Measurements from ENCODE around the gene OR4D2. TPM values are rescaled to one million over a fixed set of nuclear protein-coding genes. Genes with fewer than 3 reads are reported as not detected.

OR4D2 gene
- total and polyA plus RNA-seq, 7 donors: not detected

DNA sequence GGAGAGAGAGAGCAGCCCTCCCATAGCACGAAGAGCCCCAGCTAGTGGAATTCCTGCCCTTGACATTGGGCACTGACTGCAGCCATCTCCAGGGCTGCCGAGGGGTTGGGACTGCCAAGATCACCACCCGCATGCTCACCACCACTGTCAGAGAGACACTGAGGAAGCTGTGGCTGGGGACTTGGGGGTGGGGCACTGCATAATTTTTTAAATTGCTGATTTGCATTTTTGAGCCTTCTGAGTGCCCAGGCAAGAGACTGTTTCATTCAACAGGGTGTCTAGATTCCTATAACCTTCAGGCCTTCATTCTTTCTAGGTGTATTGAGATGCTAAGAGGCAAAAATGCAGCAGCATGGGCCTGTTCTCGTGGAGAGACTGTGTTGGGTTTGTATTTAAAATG is 16.7 kb downstream of the OR4D2 start:
- no peak for DNase-seq
- no peaks in the 10 kb centered on the region for H3K4me1 ChIP-seq
- H3K36me3 ChIP-seq: no peaks in the 10 kb centered on the region
- H3K9me3 ChIP-seq: no peaks in the 10 kb centered on the region
- H3K27me3 ChIP-seq: peaks cover 0 to 9% (median 0%) of the 10 kb centered on the region in 3 donors
- TF ChIP-seq, protein P1, sequence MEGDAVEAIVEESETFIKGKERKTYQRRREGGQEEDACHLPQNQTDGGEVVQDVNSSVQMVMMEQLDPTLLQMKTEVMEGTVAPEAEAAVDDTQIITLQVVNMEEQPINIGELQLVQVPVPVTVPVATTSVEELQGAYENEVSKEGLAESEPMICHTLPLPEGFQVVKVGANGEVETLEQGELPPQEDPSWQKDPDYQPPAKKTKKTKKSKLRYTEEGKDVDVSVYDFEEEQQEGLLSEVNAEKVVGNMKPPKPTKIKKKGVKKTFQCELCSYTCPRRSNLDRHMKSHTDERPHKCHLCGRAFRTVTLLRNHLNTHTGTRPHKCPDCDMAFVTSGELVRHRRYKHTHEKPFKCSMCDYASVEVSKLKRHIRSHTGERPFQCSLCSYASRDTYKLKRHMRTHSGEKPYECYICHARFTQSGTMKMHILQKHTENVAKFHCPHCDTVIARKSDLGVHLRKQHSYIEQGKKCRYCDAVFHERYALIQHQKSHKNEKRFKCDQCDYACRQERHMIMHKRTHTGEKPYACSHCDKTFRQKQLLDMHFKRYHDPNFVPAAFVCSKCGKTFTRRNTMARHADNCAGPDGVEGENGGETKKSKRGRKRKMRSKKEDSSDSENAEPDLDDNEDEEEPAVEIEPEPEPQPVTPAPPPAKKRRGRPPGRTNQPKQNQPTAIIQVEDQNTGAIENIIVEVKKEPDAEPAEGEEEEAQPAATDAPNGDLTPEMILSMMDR (IDR thresholded peaks at IDR 0.05): no peak
- TF ChIP-seq POLR2A (IDR thresholded peaks at IDR 0.05) (no peak), POLR2AphosphoS5 (IDR thresholded peaks at IDR 0.05) (no peak)
- intact Hi-C loops (cut with DNase I): no loop called here
- H3K4me3 ChIP-seq: no peak overlapping the region
- 80 to 81% methylated on average over 4 of the region's 4 CpGs for WGBS, 2 donors
- H3K27ac ChIP-seq: no peak overlapping the region

DNA sequence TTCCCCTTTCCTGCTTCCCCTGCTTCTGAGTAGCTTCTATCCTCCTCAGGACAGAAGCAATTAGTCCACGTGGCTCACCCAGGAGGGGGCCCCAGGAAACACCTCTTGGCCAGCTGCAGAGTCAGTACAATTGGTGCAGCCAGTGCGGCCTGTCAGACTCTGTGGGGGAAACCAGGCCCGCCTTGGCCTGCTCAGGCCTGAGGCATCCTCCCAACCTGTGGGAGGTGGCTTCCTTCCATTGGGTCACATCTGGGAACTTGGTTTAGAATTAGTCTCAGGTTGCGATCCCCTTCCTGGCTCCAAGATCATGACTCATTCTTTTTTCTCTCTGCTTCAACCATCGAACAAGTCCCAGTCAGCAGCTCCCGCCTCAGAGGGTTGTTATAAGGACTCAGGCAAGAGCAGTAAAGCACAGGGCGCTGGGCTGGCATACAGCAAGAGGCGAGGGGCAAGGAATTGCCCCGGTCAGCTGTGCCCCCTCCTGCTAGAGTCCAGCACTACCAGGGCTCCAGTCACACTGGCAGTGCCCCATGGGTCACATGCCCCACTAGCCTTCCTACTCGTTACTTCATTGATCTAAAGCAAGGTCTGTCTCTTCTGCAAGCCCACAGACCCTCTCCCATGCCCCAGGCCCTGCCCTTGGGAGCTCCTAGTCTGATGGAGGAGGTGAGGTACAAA is 17.7 kb downstream of the OR4D2 start:
- H3K4me3 ChIP-seq: no peak overlapping the region
- no peaks in the 10 kb centered on the region for H3K36me3 ChIP-seq
- intact Hi-C loops (cut with DNase I): no loop called here
- H3K9me3 ChIP-seq: no peaks in the 10 kb centered on the region
- no peaks in the 10 kb centered on the region for H3K4me1 ChIP-seq
- no peak overlapping the region for H3K27ac ChIP-seq
- DNase-seq: no peak
- peaks cover 0 to 14% (median 0%) of the 10 kb centered on the region in 3 donors for H3K27me3 ChIP-seq
- TF ChIP-seq POLR2AphosphoS5 (IDR thresholded peaks at IDR 0.05): no peak
- no peak for TF ChIP-seq POLR2A (IDR thresholded peaks at IDR 0.05)
- no peak for TF ChIP-seq EP300 (IDR thresholded peaks at IDR 0.05)
- 64 to 76% methylated on average over 10 of the region's 10 CpGs for WGBS, 2 donors

DNA sequence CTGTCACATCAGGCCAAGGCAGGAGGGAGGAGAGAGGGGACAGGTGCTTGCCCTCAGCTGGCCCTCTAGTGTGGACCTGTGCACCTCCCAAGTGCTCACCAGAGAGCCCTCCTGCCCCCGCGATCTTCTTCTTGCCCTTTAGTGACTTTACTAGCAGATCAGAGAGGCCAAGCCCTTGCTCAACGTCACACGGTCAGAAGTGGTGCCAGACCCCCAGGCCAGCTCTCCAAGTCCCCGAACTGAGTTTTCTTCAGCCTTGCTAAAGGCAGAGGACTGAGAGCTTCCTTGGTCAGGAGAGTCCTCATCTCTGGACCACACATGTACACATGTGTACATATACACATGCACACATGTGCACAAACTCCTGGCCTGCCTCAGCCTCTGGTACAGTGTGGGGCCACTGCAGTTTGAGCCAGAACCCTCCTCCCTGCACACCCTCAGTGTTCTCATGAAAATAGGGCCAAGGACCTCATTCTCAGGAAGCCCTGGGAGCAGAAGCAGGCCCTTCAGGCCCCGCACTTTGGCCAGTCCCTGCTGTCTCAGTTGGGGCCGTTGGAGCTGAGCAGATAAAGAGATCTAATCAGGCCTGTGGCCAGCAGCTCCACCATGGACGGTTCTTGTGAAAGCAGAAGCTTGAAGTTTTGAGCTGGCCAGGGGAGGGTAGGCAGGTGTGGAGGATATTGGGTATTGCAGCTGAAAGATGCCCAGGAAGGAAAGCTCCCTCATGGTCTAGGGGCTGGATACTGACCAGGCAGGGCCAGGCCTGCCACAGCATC is 18.4 kb downstream of the OR4D2 start:
- no peak for DNase-seq
- H3K27ac ChIP-seq: no peak overlapping the region
- peaks cover 0 to 20% (median 0%) of the 10 kb centered on the region in 3 donors for H3K27me3 ChIP-seq
- 78 to 81% methylated on average over 8 of the region's 8 CpGs for WGBS, 2 donors
- no peaks in the 10 kb centered on the region for H3K9me3 ChIP-seq
- H3K4me3 ChIP-seq: no peak overlapping the region
- H3K36me3 ChIP-seq: no peaks in the 10 kb centered on the region
- intact Hi-C loops (cut with DNase I): no loop called here
- TF ChIP-seq POLR2AphosphoS5 (IDR thresholded peaks at IDR 0.05): no peak
- TF ChIP-seq, protein P1 (IDR thresholded peaks at IDR 0.05): no peak
- no peak for TF ChIP-seq EP300 (IDR thresholded peaks at IDR 0.05)
- TF ChIP-seq POLR2A (IDR thresholded peaks at IDR 0.05): no peak
- H3K4me1 ChIP-seq: no peaks in the 10 kb centered on the region

DNA sequence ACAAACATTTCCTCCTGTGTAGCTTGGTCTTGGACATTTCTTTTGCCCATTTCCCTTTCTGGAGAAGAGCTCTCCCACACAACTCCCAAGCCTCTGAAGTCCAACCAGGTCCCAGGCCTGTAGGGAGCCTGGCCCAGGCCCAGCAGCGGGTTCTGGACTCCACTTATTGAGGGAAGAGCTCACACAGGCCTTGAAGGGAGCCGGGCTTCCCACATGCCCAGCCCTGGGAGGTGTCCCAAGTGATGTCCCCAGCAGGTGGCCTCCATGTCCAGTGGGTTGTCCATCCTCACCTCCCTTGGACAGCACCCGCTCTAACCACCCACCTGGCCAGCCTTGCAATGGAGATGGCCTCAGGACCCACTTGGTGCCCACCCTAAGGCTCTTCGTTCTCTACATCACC is 19.8 kb downstream of the OR4D2 start:
- Histone ChIP-seq H3K4me3 (no peak overlapping the region), H3K27me3 (peaks cover 0 to 30% (median 9%) of the 10 kb centered on the region in 3 donors), H3K4me1 (no peaks in the 10 kb centered on the region), H3K27ac (no peak overlapping the region), H3K36me3 (no peaks in the 10 kb centered on the region), H3K9me3 (no peaks in the 10 kb centered on the region)
- 79 to 89% methylated on average over 4 of the region's 4 CpGs for WGBS, 2 donors
- intact Hi-C loops (cut with DNase I): no loop called here
- no peak for TF ChIP-seq POLR2AphosphoS5 (IDR thresholded peaks at IDR 0.05)
- no peak for TF ChIP-seq POLR2A (IDR thresholded peaks at IDR 0.05)
- no peak for TF ChIP-seq EP300 (IDR thresholded peaks at IDR 0.05)
- TF ChIP-seq, protein P1 (IDR thresholded peaks at IDR 0.05): no peak
- no peak for DNase-seq

DNA sequence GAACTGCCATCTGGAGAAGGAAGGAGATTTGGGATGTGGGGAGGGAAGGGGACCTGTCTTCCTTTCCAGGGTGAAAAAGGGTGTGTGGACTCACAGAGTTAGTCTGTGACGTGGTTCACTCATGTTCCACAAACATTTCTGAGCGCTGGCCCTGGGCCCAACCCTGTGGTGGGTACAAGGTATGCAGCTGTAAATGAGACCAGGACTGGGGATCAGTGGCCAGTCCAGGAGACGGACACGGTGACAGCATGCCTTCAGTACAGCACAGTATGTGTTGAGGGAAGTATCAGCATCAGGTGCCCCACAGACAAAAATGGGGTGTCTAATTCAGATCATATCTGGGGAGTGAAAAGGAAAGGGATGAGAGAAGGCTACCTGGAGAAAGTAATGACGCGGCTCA is 20.3 kb downstream of the OR4D2 start:
- no peaks in the 10 kb centered on the region for H3K36me3 ChIP-seq
- H3K4me1 ChIP-seq: no peaks in the 10 kb centered on the region
- no peaks in the 10 kb centered on the region for H3K9me3 ChIP-seq
- no peak overlapping the region for H3K4me3 ChIP-seq
- H3K27me3 ChIP-seq: peaks cover 0 to 32% (median 13%) of the 10 kb centered on the region in 3 donors
- DNase-seq: no peak
- H3K27ac ChIP-seq: no peak overlapping the region
- TF ChIP-seq EP300 (IDR thresholded peaks at IDR 0.05) (no peak), POLR2AphosphoS5 (IDR thresholded peaks at IDR 0.05) (no peak), POLR2A (IDR thresholded peaks at IDR 0.05) (no peak)
- TF ChIP-seq, protein P1 (IDR thresholded peaks at IDR 0.05): no peak
- 84 to 94% methylated on average over 6 of the region's 6 CpGs for WGBS, 2 donors
- intact Hi-C loops (cut with DNase I): no loop called here
